NCI-H1092 (cell line): ENCODE results near the gene PLEKHN1.
"Not testable (repeated sequence)": the region's sequence is repeated elsewhere in the genome, so short reads cannot be mapped to it uniquely, and the experiment has no call there.

Experiments
- DNase-seq: peaks from one replicate; lab custom pipeline; 2025; lab: John Stamatoyannopoulos, UW

PLEKHN1 gene

GRCh38 chr1:995665-996633 lies 29.7 kb downstream of the PLEKHN1 start:
- no peak for DNase-seq

GRCh38 chr1:996851-997712 lies 30.8 kb downstream of the PLEKHN1 start:
- no peak for DNase-seq

GRCh38 chr1:997713-997992 lies 31.4 kb downstream of the PLEKHN1 start:
- no peak for DNase-seq

- no peak for DNase-seq
Measured at GRCh38 chr1:997993-998744, 31.9 kb downstream of the PLEKHN1 start.

- DNase-seq, result no peak
Measured at GRCh38 chr1:998745-998994, 32.4 kb downstream of the PLEKHN1 start.

GRCh38 chr1:998995-999724 lies 32.9 kb downstream of the PLEKHN1 start:
- no peak for DNase-seq

GRCh38 chr1:999725-1000356 lies 33.6 kb downstream of the PLEKHN1 start, which contains the start of gene HES4:
Gene HES4 (minus strand): TSS chr1:1000097. CDS start chr1:999973, 124 bp downstream.
- no peak for DNase-seq

GRCh38 chr1:1000357-1001056 lies 34.2 kb downstream of the PLEKHN1 start:
- DNase-seq, result no peak

- no peak for DNase-seq
Measured at GRCh38 chr1:1001057-1001783, 34.9 kb downstream of the PLEKHN1 start.

- no peak for DNase-seq
Measured at GRCh38 chr1:1003618-1004419, 37.5 kb downstream of the PLEKHN1 start.

GRCh38 chr1:1004420-1004779 lies 38.1 kb downstream of the PLEKHN1 start:
- DNase-seq, result no peak

GRCh38 chr1:1004780-1005697 lies 38.8 kb downstream of the PLEKHN1 start:
- no peak for DNase-seq

- DNase-seq, result no peak
Measured at GRCh38 chr1:1005774-1006304, 39.6 kb downstream of the PLEKHN1 start.

- no peak for DNase-seq
Measured at GRCh38 chr1:1006305-1007159, 40.2 kb downstream of the PLEKHN1 start.

GRCh38 chr1:1010131-1010530 lies 43.8 kb downstream of the PLEKHN1 start:
- not testable (repeated sequence) for DNase-seq

GRCh38 chr1:1011396-1011949 lies 45.2 kb downstream of the PLEKHN1 start:
- DNase-seq, result no peak

GRCh38 chr1:1012736-1013104 lies 46.4 kb downstream of the PLEKHN1 start:
- not testable (repeated sequence) for DNase-seq
